T-cell (primary cell): ENCODE measurements around the gene FOXP4. TPM values are rescaled to one million over a fixed set of nuclear protein-coding genes. Genes with fewer than 3 reads are reported as not detected.

Source experiments
- ATAC-seq, 4 experiments: fragments of 200-7000 bp in 3 of 4; fragments of 150-1000 bp in 1 of 4; cut with Tn5 transposase; replicated peaks in 1 of 4; 1 replicate in 3 of 4; 2 replicates in 1 of 4; pipeline ENCODE4 v1.10.0; 2021; ENCODE audit warnings: moderate library complexity in 3 of 4, mild to moderate bottlenecking in 2 of 4, moderate number of reproducible peaks in 1 of 4
- CTCF ChIA-PET, 2 donors: fragments of 300-600 bp; sonication (Branson Sonifier 250); formaldehyde crosslinking; loops; one replicate each; lab custom pipeline; 2022; ENCODE audit warnings: antibody characterized with exemption in 2 of 2; lab: Charles Lee
- POLR2A ChIA-PET, 2 donors: fragments of 300-600 bp; sonication (Branson Sonifier 250); formaldehyde crosslinking; loops; one replicate each; lab custom pipeline; 2022; ENCODE audit warnings: antibody characterized with exemption in 2 of 2; lab: Charles Lee
- DNase-seq, 35 experiments: peaks; one replicate each; pipeline versions ENCODE4 v3.0.0 to v3.0.0-alpha.2; 2013 to 2023
- H3K27ac ChIP-seq: one replicate; pipeline ENCODE4 v1.5.1; 2013; ENCODE audit warnings: low read length
- H3K27me3 ChIP-seq, 2 experiments: replicated peaks in 1 of 2; 1 replicate in 1 of 2; 2 replicates in 1 of 2; pipeline versions ENCODE4 v1.6.1 to v1.7.0; 2013; ENCODE audit warnings: low read length in 1 of 2, mixed read lengths in 1 of 2; ENCODE audit not compliant: control insufficient read depth in 2 of 2, insufficient read depth in 2 of 2; ENCODE audit errors: extremely low read depth in 1 of 2
- H3K36me3 ChIP-seq, 2 donors: 1 replicate in 1 of 2; 2 replicates in 1 of 2; pipeline versions ENCODE4 v1.6.1 to v1.7.0; 2013; ENCODE audit warnings: low read length in 1 of 2; ENCODE audit not compliant: control insufficient read depth in 2 of 2, insufficient read depth in 1 of 2; ENCODE audit errors: extremely low read depth in 1 of 2
- H3K4me1 ChIP-seq, 2 experiments: 1 replicate in 1 of 2; 2 replicates in 1 of 2; pipeline versions ENCODE4 v1.6.1 to v1.7.0; 2013; ENCODE audit warnings: low read length in 2 of 2, mixed read lengths in 1 of 2; ENCODE audit not compliant: insufficient read depth in 2 of 2, control insufficient read depth in 1 of 2; ENCODE audit errors: extremely low read depth in 1 of 2
- H3K4me3 ChIP-seq, 2 donors: 1 replicate in 1 of 2; 2 replicates in 1 of 2; pipeline versions ENCODE4 v1.5.1 to v1.7.0; 2013; ENCODE audit warnings: mild to moderate bottlenecking in 2 of 2, low read length in 1 of 2, moderate library complexity in 1 of 2; ENCODE audit not compliant: control insufficient read depth in 1 of 2; ENCODE audit errors: extremely low read depth in 1 of 2
- H3K9me3 ChIP-seq: 2 replicates; pipeline ENCODE4 v1.7.0; 2013
- H3K27ac Mint-ChIP-seq, 2 donors: one replicate each; pipeline ENCODE4 v1.8.0; 2020 to 2021; ENCODE audit warnings: mild to moderate bottlenecking in 2 of 2, mixed read lengths in 2 of 2
- H3K27me3 Mint-ChIP-seq, 2 donors: one replicate each; pipeline ENCODE4 v1.8.0; 2021 to 2022; ENCODE audit warnings: mixed read lengths in 2 of 2
- H3K36me3 Mint-ChIP-seq: one replicate; pipeline ENCODE4 v1.8.0; 2021; ENCODE audit warnings: mixed read lengths
- H3K4me1 Mint-ChIP-seq, 3 donors: one replicate each; pipeline ENCODE4 v1.8.0; 2020 to 2022; ENCODE audit warnings: mixed read lengths in 3 of 3, mild to moderate bottlenecking in 1 of 3
- H3K4me3 Mint-ChIP-seq, 3 donors: one replicate each; pipeline ENCODE4 v1.8.0; 2020 to 2022; ENCODE audit warnings: mild to moderate bottlenecking in 3 of 3, mixed read lengths in 3 of 3, moderate library complexity in 3 of 3
- H3K9me3 Mint-ChIP-seq, 3 donors: one replicate each; pipeline ENCODE4 v1.8.0; 2020 to 2022; ENCODE audit warnings: mixed read lengths in 3 of 3
- WGBS: methylation state at CpG from one replicate; pipeline ENCODE4 v1.1.5; 2013; ENCODE audit warnings: missing lambda C conversion rate; ENCODE audit not compliant: insufficient coverage; 5-methylcytosine and 5-hydroxymethylcytosine counted together
- total RNA-seq, 35 experiments: library from RNA in 6 of 35; stranded (reverse) in 6 of 35; fragments of 120-200 nt in 1 of 35; gene quantifications; one replicate each; pipeline versions ENCODE4 v1.2.1 to v1.2.4 and lab custom pipeline; 2013 to 2026

The FOXP4 gene
- total RNA-seq, 5 donors from 2014 or later (not counting 1 experiment from before 2014, with no cell fraction given), result 4.6 to 10.1 (median 9.5) TPM

DNA sequence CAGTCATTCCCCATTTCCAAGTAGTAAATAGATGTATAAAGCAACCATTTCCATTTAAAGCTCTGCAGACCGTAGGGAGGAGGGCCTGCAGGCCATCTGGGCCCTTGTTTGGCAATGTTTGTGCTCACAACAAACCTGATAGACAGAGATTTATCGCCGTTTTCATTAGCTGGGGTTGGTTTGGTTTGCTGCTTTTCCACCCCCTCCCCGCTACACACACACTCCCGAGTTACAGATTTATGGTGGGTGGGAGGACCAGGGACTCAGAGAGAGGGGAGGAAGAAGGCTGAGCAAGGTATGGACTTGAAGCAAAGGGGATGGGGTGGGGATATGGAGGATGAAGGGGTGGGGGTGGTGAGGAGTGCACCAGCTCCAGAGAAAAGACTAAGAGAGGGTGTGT lies 36.6 kb upstream of the FOXP4 start:
- POLR2A ChIA-PET, result no interaction called here
- no peak overlapping the region for H3K4me3 ChIP-seq

DNA sequence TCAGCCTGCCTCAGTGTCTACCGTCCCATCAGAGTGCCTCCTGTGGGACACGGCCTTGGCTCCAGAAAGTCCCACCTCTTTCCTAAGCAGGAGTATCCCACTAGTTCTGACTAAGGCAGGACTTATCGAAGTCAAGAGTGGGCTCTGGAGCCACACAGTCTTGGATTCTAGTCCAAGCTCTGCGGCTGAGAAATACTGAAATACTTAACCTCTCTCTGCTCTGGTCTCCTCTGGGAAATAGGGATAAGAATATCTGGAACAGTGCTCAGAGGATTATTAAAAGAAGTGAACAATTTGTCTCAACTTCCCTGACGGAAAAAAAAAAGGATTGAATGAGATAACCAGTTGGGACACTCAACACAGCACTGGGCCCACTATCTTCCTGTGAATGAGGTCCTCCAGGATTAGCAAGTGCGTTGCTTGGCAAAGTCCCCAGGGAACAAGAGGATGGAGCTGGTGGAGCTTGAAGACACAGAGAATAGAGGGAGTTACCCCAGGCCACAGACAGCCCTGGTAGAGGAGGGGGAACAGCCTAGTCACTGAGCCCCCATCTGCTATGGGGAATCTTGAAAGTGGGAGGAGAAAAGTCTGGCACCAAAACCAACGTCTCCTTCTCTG lies 34.6 kb upstream of the FOXP4 start:
- Histone ChIP-seq H3K36me3 (no peaks in the 10 kb centered on the region), H3K4me3 (no peak overlapping the region), H3K27ac (no peak overlapping the region), H3K27me3 (peaks cover 0 to 31% of the 10 kb centered on the region in 2 experiments), H3K4me1 (no peaks in the 10 kb centered on the region), H3K9me3 (no peaks in the 10 kb centered on the region)
- H3K9me3 Mint-ChIP-seq, result no peaks in the 10 kb centered on the region
- peaks cover 24 to 29% of the 10 kb centered on the region in 2 donors for H3K27me3 Mint-ChIP-seq
- no peak overlapping the region for H3K4me3 Mint-ChIP-seq
- CTCF ChIA-PET, result no interaction called here
- WGBS, result 84% methylated on average over 4 of the region's 7 CpGs
- no peaks in the 10 kb centered on the region for H3K36me3 Mint-ChIP-seq
- DNase-seq (no peak), ATAC-seq (no peak)
- POLR2A ChIA-PET, result no interaction called here
- no peaks in the 10 kb centered on the region for H3K4me1 Mint-ChIP-seq
- H3K27ac Mint-ChIP-seq, result no peak overlapping the region

More for the DNA sequence above, 36.6 kb upstream of the FOXP4 start:
- no peak overlapping the region for H3K27ac ChIP-seq
- WGBS, result no CpG with 5 or more reads among the region's 5 CpGs
- peaks cover 7 to 11% (median 9%) of the 10 kb centered on the region in 3 donors for H3K4me1 Mint-ChIP-seq
- no peaks in the 10 kb centered on the region for H3K36me3 Mint-ChIP-seq
- H3K9me3 Mint-ChIP-seq, result no peaks in the 10 kb centered on the region
- DNase-seq (no peak), ATAC-seq (no peak)
- no peaks in the 10 kb centered on the region for H3K9me3 ChIP-seq
- H3K27me3 Mint-ChIP-seq, result peaks cover 39 to 45% of the 10 kb centered on the region in 2 donors
- H3K4me1 ChIP-seq, result peaks cover 1 to 8% of the 10 kb centered on the region in 2 experiments
- CTCF ChIA-PET, result no interaction called here
- H3K4me3 Mint-ChIP-seq, result no peak overlapping the region
- no peak overlapping the region for H3K27ac Mint-ChIP-seq
- H3K27me3 ChIP-seq, result peaks cover 7 to 49% of the 10 kb centered on the region in 2 experiments
- no peaks in the 10 kb centered on the region for H3K36me3 ChIP-seq

DNA sequence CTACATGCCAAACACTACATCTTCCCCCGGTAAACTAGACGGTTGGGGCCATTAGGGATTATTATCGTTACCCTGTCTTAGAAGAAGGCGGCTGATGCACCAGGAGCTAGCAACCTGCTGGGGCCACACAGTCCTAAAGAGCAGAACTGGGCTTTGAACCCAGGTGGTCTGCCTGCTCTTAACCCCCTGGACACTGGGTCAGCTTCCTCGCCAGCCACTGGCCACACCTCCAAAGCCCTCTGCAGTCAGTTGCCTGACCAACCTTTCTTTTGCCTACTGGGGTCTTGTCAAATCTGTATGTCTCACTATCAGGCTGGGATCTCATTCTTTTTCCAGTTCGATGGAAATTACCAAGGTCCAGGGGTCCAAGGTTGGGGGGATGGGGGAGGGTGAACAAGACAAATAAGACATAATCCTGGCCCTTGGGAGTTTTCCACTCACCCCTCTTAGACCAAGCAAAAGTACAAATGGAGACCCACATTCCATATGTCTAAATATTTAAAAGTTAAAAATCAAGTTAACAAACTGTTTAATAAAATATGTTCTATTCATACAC lies 34.0 kb upstream of the FOXP4 start:
- Histone ChIP-seq H3K4me1 (no peaks in the 10 kb centered on the region), H3K9me3 (no peaks in the 10 kb centered on the region), H3K4me3 (no peak overlapping the region), H3K36me3 (no peaks in the 10 kb centered on the region), H3K27me3 (peaks cover 0 to 26% of the 10 kb centered on the region in 2 experiments), H3K27ac (no peak overlapping the region)
- CTCF ChIA-PET, result no interaction called here
- Mint-ChIP-seq H3K9me3 (no peaks in the 10 kb centered on the region), H3K27ac (no peak overlapping the region), H3K4me3 (no peak overlapping the region), H3K27me3 (peaks cover 21 to 25% of the 10 kb centered on the region in 2 donors), H3K4me1 (no peaks in the 10 kb centered on the region), H3K36me3 (no peaks in the 10 kb centered on the region)
- 89% methylated on average over 4 of the region's 6 CpGs for WGBS
- POLR2A ChIA-PET, result no interaction called here
- ATAC-seq (no peak), DNase-seq (no peak)

DNA sequence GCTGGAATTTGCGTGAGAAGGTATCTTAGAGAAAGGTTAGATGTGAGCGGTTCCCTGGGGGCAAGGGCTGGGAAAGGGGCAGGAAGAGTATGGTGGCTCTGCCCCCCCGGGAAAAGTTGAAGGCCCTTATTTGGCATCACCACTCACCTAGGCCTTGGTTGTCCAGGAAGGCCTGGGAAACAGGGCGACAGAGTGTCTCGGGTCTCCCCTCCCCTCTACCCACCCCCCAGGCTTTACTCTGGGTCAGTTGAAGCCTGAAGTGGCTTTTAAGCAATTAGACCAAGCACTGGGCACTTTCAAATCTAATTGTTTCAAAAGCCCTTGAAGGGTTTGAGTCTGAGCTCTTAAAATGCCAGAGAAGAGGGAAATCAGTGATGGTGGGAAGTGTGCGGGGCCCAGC lies 30.2 kb upstream of the FOXP4 start:
- Mint-ChIP-seq H3K27ac (no peak overlapping the region), H3K4me3 (no peak overlapping the region), H3K27me3 (peaks cover 0 to under 1% of the 10 kb centered on the region in 2 donors), H3K4me1 (no peaks in the 10 kb centered on the region), H3K36me3 (no peaks in the 10 kb centered on the region), H3K9me3 (no peaks in the 10 kb centered on the region)
- Histone ChIP-seq H3K36me3 (no peaks in the 10 kb centered on the region), H3K27me3 (peaks cover 0 to 7% of the 10 kb centered on the region in 2 experiments), H3K27ac (no peak overlapping the region), H3K4me3 (no peak overlapping the region), H3K9me3 (no peaks in the 10 kb centered on the region), H3K4me1 (no peaks in the 10 kb centered on the region)
- DNase-seq (no peak), ATAC-seq (no peak)
- CTCF ChIA-PET, result interaction anchor here in 1 of 2 donors (0.6 kb wide), 1 partner anchor 100 kb away, joined by 3 read pairs; no protein-coding TSS in a partner anchor
- POLR2A ChIA-PET, result no interaction called here
- no CpG with 5 or more reads among the region's 6 CpGs for WGBS

GRCh38 chr6:41518118-41518517 lies 28.1 kb upstream of the FOXP4 start:
- Histone ChIP-seq H3K27me3 (peaks cover 0 to 17% of the 10 kb centered on the region in 2 experiments), H3K9me3 (no peaks in the 10 kb centered on the region), H3K4me1 (no peaks in the 10 kb centered on the region), H3K36me3 (no peaks in the 10 kb centered on the region), H3K4me3 (no peak overlapping the region), H3K27ac (no peak overlapping the region)
- ATAC-seq (no peak), DNase-seq (no peak)
- Mint-ChIP-seq H3K36me3 (no peaks in the 10 kb centered on the region), H3K27ac (no peak overlapping the region), H3K9me3 (no peaks in the 10 kb centered on the region), H3K27me3 (peaks cover 7 to 8% of the 10 kb centered on the region in 2 donors), H3K4me3 (no peak overlapping the region), H3K4me1 (no peaks in the 10 kb centered on the region)
- POLR2A ChIA-PET, result no interaction called here
- WGBS, result 79% methylated on average over 3 of the region's 7 CpGs
- CTCF ChIA-PET, result interaction anchor here in 1 of 2 donors (0.6 kb wide), 1 partner anchor 85 kb away, joined by 4 read pairs; no protein-coding TSS in a partner anchor

GRCh38 chr6:41519305-41519744 lies 26.9 kb upstream of the FOXP4 start:
- no peak overlapping the region for H3K4me3 ChIP-seq
- H3K36me3 Mint-ChIP-seq, result no peaks in the 10 kb centered on the region
- ChIA-PET POLR2A (no interaction called here), CTCF (no interaction called here)
- no peaks in the 10 kb centered on the region for H3K4me1 Mint-ChIP-seq
- H3K4me3 Mint-ChIP-seq, result no peak overlapping the region
- peaks cover 14 to 16% of the 10 kb centered on the region in 2 donors for H3K27me3 Mint-ChIP-seq
- no peaks in the 10 kb centered on the region for H3K4me1 ChIP-seq
- ATAC-seq (no peak), DNase-seq (no peak)
- 73% methylated on average over 2 of the region's 3 CpGs for WGBS
- no peak overlapping the region for H3K27ac Mint-ChIP-seq
- no peaks in the 10 kb centered on the region for H3K36me3 ChIP-seq
- no peak overlapping the region for H3K27ac ChIP-seq
- H3K27me3 ChIP-seq, result peaks cover 0 to 19% of the 10 kb centered on the region in 2 experiments
- no peaks in the 10 kb centered on the region for H3K9me3 ChIP-seq
- H3K9me3 Mint-ChIP-seq, result no peaks in the 10 kb centered on the region
